Measurements from ENCODE around the gene AP3S2.

- TF ChIP-seq POLR2A (IDR thresholded peaks at IDR 0.05) (no peak), CTCF (IDR thresholded peaks at IDR 0.05) (no peak)
Observed at GRCh38 chr15:89814112-89814742, 79.6 kb downstream of the AP3S2 start.
